ENCODE measurements around the gene RANBP3L.

GRCh38 chr5:36300191-36300926, 1.3 kb downstream of the RANBP3L start:
- no peak for TF ChIP-seq CTCF (conservative IDR thresholded peaks at IDR 0.05; ENCODE audit: low read depth in 2 of 2)
- no peak for TF ChIP-seq POLR2AphosphoS5 (IDR thresholded peaks at IDR 0.05; ENCODE audit: low read depth)
- TF ChIP-seq EZH2phosphoT487 (IDR thresholded peaks at IDR 0.05; ENCODE audit: unreplicated experiment): no peak
- TF ChIP-seq EZH2 (IDR thresholded peaks at IDR 0.05; ENCODE audit: low read depth, unreplicated experiment): no peak
- TF ChIP-seq REST (IDR thresholded peaks at IDR 0.05; ENCODE audit: unreplicated experiment): no peak
- no peak for TF ChIP-seq CREB1 (CRISPR knock-in tag; IDR thresholded peaks at IDR 0.05; ENCODE audit: low read depth)
- TF ChIP-seq NANOG (IDR thresholded peaks at IDR 0.05; ENCODE audit: borderline replicate concordance): no peak
- TF ChIP-seq STAT1 (IDR thresholded peaks at IDR 0.05; ENCODE audit: unreplicated experiment): no peak

All from GM23338 (cell line).